PC-3 (cell line): Measurements from ENCODE around the gene TMEM196.

ENCODE experiments used
- EZH2 ChIP-seq: fragments of 300-600 bp; sonication (generic); IDR thresholded peaks from one replicate; pipeline ENCODE4 v1.6.1; 2017; ENCODE audit warnings: antibody characterized with exemption, mild to moderate bottlenecking, low read length; ENCODE audit not compliant: unreplicated experiment
- TF ChIP-seq, protein P1 (sequence below): fragments of 300-600 bp; sonication (generic); conservative IDR thresholded peaks from 2 replicates; pipeline ENCODE4 v1.5.1; 2017; ENCODE audit warnings: antibody characterized with exemption, low read depth, mild to moderate bottlenecking, low read length

DNA sequence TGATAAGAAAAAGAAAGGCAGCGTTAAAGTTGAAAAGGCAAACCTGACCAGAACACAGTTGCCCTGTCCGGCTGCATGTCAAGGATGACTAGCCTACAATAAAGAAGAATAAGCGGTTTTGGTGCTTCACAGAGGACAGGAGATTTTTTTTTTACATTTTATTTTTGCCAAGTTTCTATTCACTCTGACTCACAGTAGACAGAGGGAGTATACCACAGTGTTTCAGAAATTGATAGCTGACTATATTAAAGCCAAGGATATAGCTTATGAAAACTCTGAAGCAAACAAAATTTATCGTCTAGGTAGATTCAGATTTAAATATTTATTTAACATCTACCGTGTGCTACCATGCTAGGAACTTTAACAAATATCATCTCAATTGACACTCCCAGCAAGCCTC is 47.6 kb downstream of the TMEM196 start:
- TF ChIP-seq, protein P1, sequence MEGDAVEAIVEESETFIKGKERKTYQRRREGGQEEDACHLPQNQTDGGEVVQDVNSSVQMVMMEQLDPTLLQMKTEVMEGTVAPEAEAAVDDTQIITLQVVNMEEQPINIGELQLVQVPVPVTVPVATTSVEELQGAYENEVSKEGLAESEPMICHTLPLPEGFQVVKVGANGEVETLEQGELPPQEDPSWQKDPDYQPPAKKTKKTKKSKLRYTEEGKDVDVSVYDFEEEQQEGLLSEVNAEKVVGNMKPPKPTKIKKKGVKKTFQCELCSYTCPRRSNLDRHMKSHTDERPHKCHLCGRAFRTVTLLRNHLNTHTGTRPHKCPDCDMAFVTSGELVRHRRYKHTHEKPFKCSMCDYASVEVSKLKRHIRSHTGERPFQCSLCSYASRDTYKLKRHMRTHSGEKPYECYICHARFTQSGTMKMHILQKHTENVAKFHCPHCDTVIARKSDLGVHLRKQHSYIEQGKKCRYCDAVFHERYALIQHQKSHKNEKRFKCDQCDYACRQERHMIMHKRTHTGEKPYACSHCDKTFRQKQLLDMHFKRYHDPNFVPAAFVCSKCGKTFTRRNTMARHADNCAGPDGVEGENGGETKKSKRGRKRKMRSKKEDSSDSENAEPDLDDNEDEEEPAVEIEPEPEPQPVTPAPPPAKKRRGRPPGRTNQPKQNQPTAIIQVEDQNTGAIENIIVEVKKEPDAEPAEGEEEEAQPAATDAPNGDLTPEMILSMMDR: no peak
- TF ChIP-seq EZH2: no peak
